H1 (cell line): ENCODE data around the gene ORMDL3. TPM values are rescaled to one million over a fixed set of nuclear protein-coding genes. Genes with fewer than 3 reads are reported as not detected.

Experiments used
- CTCF ChIA-PET: fragments of 300-600 bp; sonication (Branson Sonifier 250); formaldehyde crosslinking; loops from one replicate; lab custom pipeline; 2021; ENCODE audit not compliant: partially characterized antibody; lab: Charles Lee
- POLR2A ChIA-PET: fragments of 300-600 bp; sonication (Branson Sonifier 250); formaldehyde crosslinking; loops from one replicate; lab custom pipeline; 2021; ENCODE audit warnings: inconsistent platforms; ENCODE audit not compliant: partially characterized antibody; lab: Charles Lee
- DNase-seq, 2 experiments: peaks; one replicate each; pipeline versions ENCODE4 v3.0.0 to v3.0.0-alpha.2; 2010 to 2022; ENCODE audit warnings: low spot score in 2 of 2, low read depth in 1 of 2, mixed read lengths in 1 of 2
- FAIRE-seq: peaks from 2 replicates; lab custom pipeline; 2011; peaks lifted over from hg19 to GRCh38; lab: Jason Lieb, UNC
- H2AFZ ChIP-seq: 2 replicates; pipeline ENCODE4 v1.8.1; 2012; ENCODE audit warnings: low read length, inconsistent platforms
- H2AK5ac ChIP-seq: 2 replicates; pipeline ENCODE4 v1.6.1; 2013; ENCODE audit warnings: low read depth, low read length
- H2BK120ac ChIP-seq: replicated peaks from 2 replicates; pipeline ENCODE3; 2013; ENCODE audit warnings: low read depth, low read length, inconsistent platforms
- H2BK12ac ChIP-seq: 2 replicates; pipeline ENCODE4 v1.6.1; 2013; ENCODE audit warnings: low read depth, low read length
- H2BK15ac ChIP-seq: 2 replicates; pipeline ENCODE4 v1.6.1; 2013; ENCODE audit warnings: low read length
- H2BK20ac ChIP-seq: 2 replicates; pipeline ENCODE4 v1.6.1; 2013; ENCODE audit warnings: low read length
- H2BK5ac ChIP-seq: 2 replicates; pipeline ENCODE4 v1.6.1; 2013; ENCODE audit warnings: low read depth, low read length
- H3K14ac ChIP-seq: 2 replicates; pipeline ENCODE4 v1.6.1; 2013; ENCODE audit warnings: inconsistent platforms; ENCODE audit not compliant: insufficient read length
- H3K18ac ChIP-seq: 2 replicates; pipeline ENCODE4 v1.6.1; 2013; ENCODE audit warnings: low read length; ENCODE audit errors: extremely low read depth
- H3K23ac ChIP-seq: 2 replicates; pipeline ENCODE4 v1.6.1; 2013; ENCODE audit warnings: inconsistent platforms; ENCODE audit not compliant: insufficient read length
- H3K23me2 ChIP-seq: 2 replicates; pipeline ENCODE4 v1.6.1; 2013; ENCODE audit warnings: low read depth, low read length
- H3K27ac ChIP-seq: 2 replicates; pipeline ENCODE4 v1.6.1; 2011; ENCODE audit warnings: low read depth, low read length, inconsistent platforms
- H3K27me3 ChIP-seq, 4 experiments: replicated peaks in 1 of 4; 1 replicate in 1 of 4; 2 replicates in 3 of 4; pipeline versions ENCODE4 v1.6.1 to v1.8.1; 2011 to 2013; ENCODE audit warnings: low read length in 3 of 4, mild to moderate bottlenecking in 3 of 4, inconsistent platforms in 2 of 4, mixed read lengths in 2 of 4, moderate library complexity in 1 of 4; ENCODE audit not compliant: control insufficient read depth in 3 of 4, insufficient read depth in 3 of 4; ENCODE audit errors: extremely low read depth in 1 of 4
- H3K36me3 ChIP-seq, 4 experiments: 2 replicates each; pipeline versions ENCODE4 v1.6.1 to v1.8.1; 2011 to 2013; ENCODE audit warnings: mild to moderate bottlenecking in 4 of 4, low read length in 3 of 4, moderate library complexity in 2 of 4, control low read depth in 1 of 4, inconsistent platforms in 1 of 4; ENCODE audit not compliant: insufficient read depth in 4 of 4, control insufficient read depth in 2 of 4
- H3K4ac ChIP-seq: replicated peaks from 2 replicates; pipeline ENCODE3; 2013; ENCODE audit warnings: low read length, low read depth, mixed read lengths, inconsistent platforms; ENCODE audit not compliant: insufficient read length
- H3K4me1 ChIP-seq, 4 experiments: replicated peaks in 1 of 4; 1 replicate in 1 of 4; 2 replicates in 3 of 4; pipeline versions ENCODE4 v1.6.1 to v1.8.1; 2011 to 2013; ENCODE audit warnings: low read length in 3 of 4, inconsistent platforms in 2 of 4, mixed read lengths in 1 of 4; ENCODE audit not compliant: insufficient read depth in 4 of 4, control insufficient read depth in 3 of 4
- H3K4me2 ChIP-seq, 2 experiments: 2 replicates each; pipeline versions ENCODE4 v1.6.1 to v1.8.1; 2011 to 2013; ENCODE audit warnings: low read depth in 2 of 2, low read length in 2 of 2, control low read depth in 1 of 2, inconsistent platforms in 1 of 2, mild to moderate bottlenecking in 1 of 2; ENCODE audit not compliant: insufficient read depth in 1 of 2
- H3K4me3 ChIP-seq, 4 experiments: fragments of 200-600, 300-600 bp in 1 of 4; sonication (generic), shearing (Covaris generic), sonication (Bioruptor Twin) in 1 of 4; 2 replicates each; pipeline versions ENCODE4 v1.5.1 to v1.8.1; 2011 to 2016; ENCODE audit warnings: low read length in 4 of 4, low read depth in 3 of 4, control low read depth in 2 of 4, inconsistent platforms in 2 of 4, mild to moderate bottlenecking in 2 of 4, mixed read lengths in 1 of 4, moderate library complexity in 1 of 4; ENCODE audit not compliant: insufficient read depth in 2 of 4; ENCODE audit errors: extremely low read depth in 1 of 4
- H3K56ac ChIP-seq: replicated peaks from 2 replicates; pipeline ENCODE3; 2013; ENCODE audit warnings: low read depth, mild to moderate bottlenecking, mixed read lengths, low read length, inconsistent platforms; ENCODE audit not compliant: insufficient read length
- H3K79me1 ChIP-seq: 2 replicates; pipeline ENCODE4 v1.6.1; 2013; ENCODE audit warnings: low read depth, low read length, control low read depth
- H3K79me2 ChIP-seq, 2 experiments: 2 replicates each; pipeline versions ENCODE4 v1.6.1 to v1.8.1; 2012 to 2013; ENCODE audit warnings: low read length in 2 of 2, mild to moderate bottlenecking in 2 of 2, inconsistent platforms in 1 of 2; ENCODE audit not compliant: insufficient read depth in 2 of 2, control insufficient read depth in 1 of 2
- H3K9ac ChIP-seq, 4 experiments: replicated peaks in 1 of 4; 1 replicate in 1 of 4; 2 replicates in 3 of 4; pipeline versions ENCODE4 v1.6.1 to v1.8.1; 2011 to 2013; ENCODE audit warnings: low read depth in 3 of 4, low read length in 3 of 4, control low read depth in 2 of 4, mild to moderate bottlenecking in 2 of 4, moderate library complexity in 2 of 4, inconsistent platforms in 1 of 4; ENCODE audit errors: extremely low read depth in 1 of 4
- H3K9me3 ChIP-seq, 2 experiments: 2 replicates each; pipeline versions ENCODE4 v1.6.1 to v1.8.1; 2012 to 2013; ENCODE audit warnings: mild to moderate bottlenecking in 2 of 2, moderate library complexity in 2 of 2, control low read depth in 1 of 2, inconsistent platforms in 1 of 2, low read depth in 1 of 2, low read length in 1 of 2, mixed read lengths in 1 of 2; ENCODE audit not compliant: insufficient read depth in 2 of 2
- H4K20me1 ChIP-seq, 2 experiments: replicated peaks in 1 of 2; 2 replicates each; pipeline versions ENCODE3 to v1.8.1; 2011 to 2013; ENCODE audit warnings: inconsistent platforms in 2 of 2, low read length in 2 of 2, mild to moderate bottlenecking in 1 of 2; ENCODE audit not compliant: insufficient read depth in 2 of 2, control insufficient read depth in 1 of 2
- H4K5ac ChIP-seq: 2 replicates; pipeline ENCODE4 v1.6.1; 2013; ENCODE audit warnings: low read length, low read depth, mixed read lengths, inconsistent platforms; ENCODE audit not compliant: insufficient read length
- H4K8ac ChIP-seq: 2 replicates; pipeline ENCODE4 v1.8.0; 2013; ENCODE audit warnings: mild to moderate bottlenecking, moderate library complexity, low read length, inconsistent platforms; ENCODE audit not compliant: insufficient read depth; ENCODE audit errors: extremely low read depth
- H4K91ac ChIP-seq: replicated peaks from 2 replicates; pipeline ENCODE3; 2013; ENCODE audit warnings: low read length, mixed read lengths, inconsistent platforms; ENCODE audit not compliant: insufficient read length
- BCL11A ChIP-seq, 2 experiments: IDR thresholded peaks; one replicate each; pipeline ENCODE4 v1.6.1; 2011; ENCODE audit warnings: low read depth in 2 of 2, low read length in 2 of 2, mild to moderate bottlenecking in 2 of 2
- TEAD4 ChIP-seq: IDR thresholded peaks from 2 replicates; pipeline ENCODE4 v1.6.1; 2012; ENCODE audit warnings: low read depth, low read length, inconsistent platforms, mixed read lengths
- WGBS, 2 experiments: shearing (Covaris generic) in 1 of 2; methylation state at CpG; one replicate each; pipeline versions ENCODE4 v1.1.6 to v1.1.7; 2013 to 2015; ENCODE audit warnings: low lambda C conversion rate in 2 of 2, mixed read lengths in 2 of 2, inconsistent platforms in 1 of 2, low coverage in 1 of 2, missing lambda C conversion rate in 1 of 2; ENCODE audit not compliant: insufficient replicate concordance in 2 of 2, insufficient coverage in 1 of 2, insufficient read length in 1 of 2; ENCODE audit errors: extremely low coverage in 1 of 2, missing lambda C conversion rate in 1 of 2; 5-methylcytosine and 5-hydroxymethylcytosine counted together
- polyA plus RNA-seq, 7 experiments: library from polyadenylated mRNA; depleted of rRNA in 3 of 7; stranded (reverse) in 5 of 7; unstranded in 2 of 7; fragments of >200 nt in 5 of 7; fragments of 200-250 nt in 2 of 7; gene quantifications; 1 replicate in 5 of 7; 2 replicates in 1 of 7; 4 replicates in 1 of 7; pipeline versions ENCODE4 v1.2.1 to v1.2.3, GENCODE V29; 2011 to 2013; ENCODE audit warnings: missing spikeins in 2 of 7, mixed read lengths in 2 of 7
- total RNA-seq: library from RNA; stranded (reverse); fragmentation: NEBNext Ultra II Directional; extraction: Animal tissue kit (Norgen Biotek cat#: 25700); gene quantifications from 2 replicates; pipeline ENCODE4 v1.2.1, GENCODE V29; 2021

ORMDL3 gene
- total and polyA plus RNA-seq, 2 of the 8 experiments (the other 6 are each of a cell fraction or from before 2014, with no cell fraction given), result 50.4 to 108 TPM

DNA sequence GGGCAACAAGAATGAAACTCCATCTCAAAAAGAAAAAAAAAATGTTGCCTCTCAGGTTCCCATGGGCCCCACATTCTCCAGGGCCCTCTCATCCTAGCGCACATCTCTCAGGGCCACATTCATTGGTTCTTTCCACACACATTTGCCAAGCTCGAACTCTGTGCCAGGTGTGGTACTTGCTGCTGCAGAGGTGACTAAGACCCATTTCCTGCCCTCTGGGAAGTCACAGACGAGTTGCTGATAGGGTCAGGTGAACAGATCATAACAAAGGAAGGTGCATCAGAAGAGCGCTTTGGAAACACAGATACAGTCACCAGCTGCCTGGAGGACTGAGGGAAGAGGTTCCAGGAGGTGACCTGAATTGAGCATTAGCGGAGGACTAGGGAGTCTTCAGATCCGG lies 36.4 kb upstream of the ORMDL3 start:
- Histone ChIP-seq H3K27ac (no peak overlapping the region), H4K20me1 (no peaks in the 10 kb centered on the region), H2AK5ac (no peak overlapping the region), H3K4me3 (no peak overlapping the region), H3K4me2 (no peak overlapping the region), H3K9ac (no peak overlapping the region), H4K8ac (no peak overlapping the region), H3K23ac (no peak overlapping the region), H3K36me3 (no peaks in the 10 kb centered on the region), H4K5ac (no peak overlapping the region), H4K91ac (no peak overlapping the region), H3K18ac (no peak overlapping the region), H2BK20ac (no peak overlapping the region), H3K14ac (no peak overlapping the region), H3K4ac (no peak overlapping the region), H3K9me3 (no peaks in the 10 kb centered on the region), H3K79me1 (no peaks in the 10 kb centered on the region), H2BK120ac (no peak overlapping the region), H2BK15ac (no peak overlapping the region), H3K4me1 (peaks cover 0 to 3% (median 1%) of the 10 kb centered on the region in 4 experiments; a peak in 2 of 7 replicates)
- 85% methylated on average over 6 of the region's 6 CpGs; no CpG with 5 or more reads in 1 of the 2 experiments for WGBS, 2 experiments
- POLR2A ChIA-PET, result interaction anchor here (1.4 to 1.8 kb wide), 2 partner anchors 10 to 12 kb away, joined by 3 read pairs; no protein-coding TSS in a partner anchor
- FAIRE-seq, result no peak
- CTCF ChIA-PET, result interaction anchor here (0.7 to 1.2 kb wide), 2 partner anchors 9 to 310 kb away, joined by 3 read pairs; no protein-coding TSS in a partner anchor
- no peak for TF ChIP-seq BCL11A (IDR thresholded peaks at IDR 0.05; ENCODE audit: low read depth in 2 of 2, low read length in 2 of 2)
- no peak for TF ChIP-seq TEAD4
- TF ChIP-seq, all 59 proteins: peak for 0
- no peaks in the 10 kb centered on the region for H3K79me2 ChIP-seq
- no peak for DNase-seq
- no peak overlapping the region for H2AFZ ChIP-seq
- no peaks in the 10 kb centered on the region; the same call in 1 of the 2 replicates for H3K23me2 ChIP-seq
- H3K56ac ChIP-seq, result no peak overlapping the region
- no peak overlapping the region for H2BK5ac ChIP-seq
- no peak overlapping the region for H2BK12ac ChIP-seq
- no peaks in the 10 kb centered on the region; a peak in 1 of 7 replicates for H3K27me3 ChIP-seq
